AG10803 (cell line): Measurements from ENCODE around the gene CD34.

Source experiments
- DNase-seq: peaks from one replicate; pipeline ENCODE4 v3.0.0; 2010; ENCODE audit warnings: low read depth
- H3K4me3 ChIP-seq: 2 replicates; pipeline ENCODE4 v1.5.1; 2011; ENCODE audit warnings: mild to moderate bottlenecking, low read length, control low read depth
- CTCF ChIP-seq: conservative IDR thresholded peaks from 2 replicates; pipeline ENCODE4 v1.5.1; 2011; ENCODE audit warnings: mild to moderate bottlenecking, low read length, control low read depth, inconsistent platforms

The CD34 gene

GRCh38 chr1:207839083-207839413, 71.9 kb downstream of the CD34 start:
- no peak for TF ChIP-seq CTCF
- DNase-seq, result no peak
- H3K4me3 ChIP-seq, result no peak overlapping the region

- no peak for DNase-seq
- no peak for TF ChIP-seq CTCF
- no peak overlapping the region for H3K4me3 ChIP-seq
These were observed 72.5 kb downstream of the CD34 start for GRCh38 chr1:207838156-207839082.

GRCh38 chr1:207837673-207838072, 73.3 kb downstream of the CD34 start:
- no peak for DNase-seq
- TF ChIP-seq CTCF, result no peak
- no peak overlapping the region for H3K4me3 ChIP-seq

GRCh38 chr1:207836591-207837347, 74.2 kb downstream of the CD34 start:
- no peak overlapping the region for H3K4me3 ChIP-seq
- DNase-seq, result no peak
- TF ChIP-seq CTCF, result no peak

GRCh38 chr1:207835958-207836357, 75.0 kb downstream of the CD34 start:
- no peak overlapping the region for H3K4me3 ChIP-seq
- DNase-seq, result no peak

GRCh38 chr1:207833956-207834660, 76.8 kb downstream of the CD34 start:
- H3K4me3 ChIP-seq, result no peak overlapping the region
- TF ChIP-seq CTCF, result no peak
- DNase-seq, result no peak

More at GRCh38 chr1:207835958-207836357, 75.0 kb downstream of the CD34 start:
- no peak for TF ChIP-seq CTCF
